ENCODE results near the gene ACOXL. TPM values are rescaled to one million over a fixed set of nuclear protein-coding genes. Genes with fewer than 3 reads are reported as not detected.

The ACOXL gene
- total RNA-seq, 2 experiments from 2014 or later: not detected

DNA sequence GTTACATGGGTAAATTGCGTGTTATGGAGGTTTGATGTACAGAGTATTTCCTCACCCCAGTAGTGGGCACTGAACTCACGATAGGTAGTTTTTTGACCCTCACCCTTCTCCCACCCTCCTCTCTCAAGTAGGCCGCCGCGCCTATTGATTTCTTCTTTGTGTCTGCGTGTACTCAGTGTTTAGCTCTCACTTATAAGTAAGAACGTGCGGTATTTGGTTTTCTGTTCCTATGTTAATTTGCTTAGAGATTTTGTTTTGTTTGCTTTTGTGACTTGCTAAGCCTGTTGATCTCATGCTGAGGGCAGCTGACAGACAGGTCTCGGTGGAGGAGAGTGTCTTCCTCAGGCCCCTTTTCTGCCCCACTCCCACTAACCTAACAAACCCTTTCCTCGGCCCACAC is 36.2 kb downstream of the ACOXL start:
- POLR2A ChIA-PET: no interaction called here

GRCh38 chr2:110770404-110770958 is 38.1 kb downstream of the ACOXL start:
- POLR2A ChIA-PET: no interaction called here

More for the DNA sequence above, 36.2 kb downstream of the ACOXL start:
- Mint-ChIP-seq H3K36me3 (ENCODE audit: low read depth) (no peaks in the 10 kb centered on the region), H3K9me3 (peaks cover 6% of the 10 kb centered on the region), H3K4me3 (no peak overlapping the region), H3K27me3 (peaks cover 6% of the 10 kb centered on the region), H3K4me1 (ENCODE audit: low read depth) (no peaks in the 10 kb centered on the region), H3K27ac (no peak overlapping the region)
- intact Hi-C loops (cut with DNase I, micrococcal nuclease): no loop called here
- no peaks in the 10 kb centered on the region for H3K4me1 ChIP-seq (ENCODE audit: insufficient read depth, low read length)
- TF ChIP-seq CTCF (IDR thresholded peaks at IDR 0.05): no peak
- H3K4me3 ChIP-seq (ENCODE audit: low read length): no peak overlapping the region
- CTCF ChIA-PET: interaction anchor here (1.0 kb wide), 1 partner anchor 13 kb away, joined by 3 read pairs; no protein-coding TSS in a partner anchor
- peaks cover 0 to 3% of the 10 kb centered on the region in 2 experiments for H3K9me3 ChIP-seq (ENCODE audit: control insufficient read depth in 1 of 2, insufficient read depth in 1 of 2, low read length in 2 of 2)
- peaks cover 4 to 9% of the 10 kb centered on the region in 2 experiments for H3K27me3 ChIP-seq (ENCODE audit: control insufficient read depth in 1 of 2, insufficient read depth in 2 of 2, low read length in 2 of 2)
- no peaks in the 10 kb centered on the region for H3K36me3 ChIP-seq (ENCODE audit: insufficient read depth, low read length)
- ATAC-seq (ENCODE audit: poor library complexity) (no peak), DNase-seq (no peak)
- H3K27ac ChIP-seq (ENCODE audit: low read depth in 1 of 2, low read length in 2 of 2): no peak overlapping the region

GRCh38 chr2:110770959-110771431 is 38.6 kb downstream of the ACOXL start:
- peaks cover 4 to 9% of the 10 kb centered on the region in 2 experiments for H3K27me3 ChIP-seq (ENCODE audit: control insufficient read depth in 1 of 2, insufficient read depth in 2 of 2, low read length in 2 of 2)
- H3K27ac ChIP-seq (ENCODE audit: low read depth in 1 of 2, low read length in 2 of 2): no peak overlapping the region
- Mint-ChIP-seq H3K36me3 (ENCODE audit: low read depth) (no peaks in the 10 kb centered on the region), H3K4me3 (no peak overlapping the region), H3K27ac (no peak overlapping the region), H3K27me3 (no peaks in the 10 kb centered on the region), H3K9me3 (peaks cover under 1% of the 10 kb centered on the region), H3K4me1 (ENCODE audit: low read depth) (no peaks in the 10 kb centered on the region)
- intact Hi-C loops (cut with DNase I, micrococcal nuclease): no loop called here
- no peak for TF ChIP-seq CTCF (IDR thresholded peaks at IDR 0.05)
- ATAC-seq (ENCODE audit: poor library complexity) (no peak), DNase-seq (no peak)
- peaks cover 0 to 3% of the 10 kb centered on the region in 2 experiments for H3K9me3 ChIP-seq (ENCODE audit: control insufficient read depth in 1 of 2, insufficient read depth in 1 of 2, low read length in 2 of 2)
- H3K4me3 ChIP-seq (ENCODE audit: low read length): no peak overlapping the region
- no peaks in the 10 kb centered on the region for H3K4me1 ChIP-seq (ENCODE audit: insufficient read depth, low read length)
- ChIA-PET POLR2A (no interaction called here), CTCF (no interaction called here)
- no peaks in the 10 kb centered on the region for H3K36me3 ChIP-seq (ENCODE audit: insufficient read depth, low read length)

More at GRCh38 chr2:110770404-110770958, 38.1 kb downstream of the ACOXL start:
- Mint-ChIP-seq H3K27me3 (peaks cover 5% of the 10 kb centered on the region), H3K36me3 (ENCODE audit: low read depth) (no peaks in the 10 kb centered on the region), H3K4me1 (ENCODE audit: low read depth) (no peaks in the 10 kb centered on the region), H3K4me3 (no peak overlapping the region), H3K27ac (no peak overlapping the region), H3K9me3 (peaks cover 6% of the 10 kb centered on the region)
- no peak for ATAC-seq (ENCODE audit: poor library complexity)
- intact Hi-C loops (cut with DNase I, micrococcal nuclease): no loop called here
- Histone ChIP-seq H3K27ac (ENCODE audit: low read depth in 1 of 2, low read length in 2 of 2) (no peak overlapping the region), H3K27me3 (ENCODE audit: control insufficient read depth in 1 of 2, insufficient read depth in 2 of 2, low read length in 2 of 2) (peaks cover 4 to 9% of the 10 kb centered on the region in 2 experiments), H3K4me1 (ENCODE audit: insufficient read depth, low read length) (no peaks in the 10 kb centered on the region), H3K36me3 (ENCODE audit: insufficient read depth, low read length) (no peaks in the 10 kb centered on the region), H3K9me3 (ENCODE audit: control insufficient read depth in 1 of 2, insufficient read depth in 1 of 2, low read length in 2 of 2) (peaks cover 0 to 3% of the 10 kb centered on the region in 2 experiments), H3K4me3 (ENCODE audit: low read length) (no peak overlapping the region)
- DNase-seq: no peak
- CTCF ChIA-PET: no interaction called here
- TF ChIP-seq CTCF (IDR thresholded peaks at IDR 0.05): no peak

Measured in CD4-positive, alpha-beta T cell (primary cell).